IMR-90 (cell line): Measurements from ENCODE around the gene CST4. TPM values are rescaled to one million over a fixed set of nuclear protein-coding genes. Genes with fewer than 3 reads are reported as not detected.
A peak's percentile ranks its signal among the peaks of the same experiment; 100 is the strongest.

Experiments used
- ATAC-seq: fragments of 200-7000 bp; cut with Tn5 transposase; 2 replicates; pipeline ENCODE4 v1.9.1; 2020; ENCODE audit warnings: low read depth, mild to moderate bottlenecking, moderate library complexity
- BruUV-seq: library from RNA; stranded (reverse); fragments of 400-500 nt; replicated peaks from 2 replicates; lab custom pipeline; 2021; lab: Mats Ljungman, UMichigan
- CTCF ChIA-PET: fragments of 300-600 bp; formaldehyde crosslinking; extraction: SDS; loops from one replicate; lab custom pipeline; 2021; ENCODE audit warnings: antibody characterized with exemption; lab: Yijun Ruan, JAX
- POLR2A ChIA-PET: fragments of 300-600 bp; sonication (Branson Sonifier 250); formaldehyde crosslinking; loops from one replicate; lab custom pipeline; 2022; ENCODE audit warnings: antibody characterized with exemption; ENCODE audit not compliant: unreplicated experiment; lab: Charles Lee
- DNase-seq: peaks from one replicate; pipeline ENCODE4 v3.0.0; 2013
- H2AFZ ChIP-seq: replicated peaks from 2 replicates; pipeline ENCODE3; 2013; ENCODE audit warnings: low read length, mild to moderate bottlenecking; ENCODE audit not compliant: poor library complexity
- H2AK5ac ChIP-seq: 2 replicates; pipeline ENCODE4 v1.6.1; 2013; ENCODE audit warnings: low read depth, low read length, inconsistent platforms
- H2AK9ac ChIP-seq: replicated peaks from 2 replicates; pipeline ENCODE3; 2013; ENCODE audit warnings: mild to moderate bottlenecking, low read depth, low read length, moderate library complexity; ENCODE audit not compliant: poor library complexity
- H2BK120ac ChIP-seq: 2 replicates; pipeline ENCODE4 v1.6.1; 2013; ENCODE audit warnings: low read depth, low read length, inconsistent platforms
- H2BK15ac ChIP-seq: 3 replicates; pipeline ENCODE4 v1.6.1; 2013; ENCODE audit warnings: low read depth, low read length, inconsistent platforms
- H2BK20ac ChIP-seq: 2 replicates; pipeline ENCODE4 v1.6.1; 2013; ENCODE audit warnings: low read depth, mild to moderate bottlenecking, inconsistent platforms, low read length, moderate library complexity
- H2BK5ac ChIP-seq: 2 replicates; pipeline ENCODE4 v1.6.1; 2013; ENCODE audit warnings: mild to moderate bottlenecking, low read depth, low read length, inconsistent platforms; ENCODE audit not compliant: poor library complexity, severe bottlenecking
- H3K14ac ChIP-seq: replicated peaks from 2 replicates; pipeline ENCODE4 v1.6.1; 2013; ENCODE audit warnings: low read depth, low read length, inconsistent platforms
- H3K18ac ChIP-seq: 2 replicates; pipeline ENCODE4 v1.6.1; 2013; ENCODE audit warnings: low read depth, low read length, control low read depth
- H3K23ac ChIP-seq: 2 replicates; pipeline ENCODE4 v1.6.1; 2013; ENCODE audit warnings: low read depth, low read length, inconsistent platforms
- H3K27ac ChIP-seq: 2 replicates; pipeline ENCODE4 v1.5.1; 2013; ENCODE audit warnings: mild to moderate bottlenecking, control low read depth, low read length; ENCODE audit not compliant: insufficient read depth
- H3K27me3 ChIP-seq: 2 replicates; pipeline ENCODE4 v1.6.1; 2013; ENCODE audit warnings: low read length; ENCODE audit not compliant: control insufficient read depth, insufficient read depth
- H3K36me3 ChIP-seq: 2 replicates; pipeline ENCODE4 v1.6.1; 2013; ENCODE audit warnings: low read length, mixed read lengths; ENCODE audit not compliant: control insufficient read depth, insufficient read depth
- H3K4ac ChIP-seq: 2 replicates; pipeline ENCODE4 v1.6.1; 2013; ENCODE audit warnings: low read depth, low read length, inconsistent platforms
- H3K4me1 ChIP-seq: 2 replicates; pipeline ENCODE4 v1.6.1; 2013; ENCODE audit warnings: low read length, mixed read lengths; ENCODE audit not compliant: control insufficient read depth, insufficient read depth
- H3K4me2 ChIP-seq: 2 replicates; pipeline ENCODE4 v1.6.1; 2013; ENCODE audit warnings: low read depth, mild to moderate bottlenecking, control low read depth, low read length, moderate library complexity
- H3K4me3 ChIP-seq: 2 replicates; pipeline ENCODE4 v1.5.1; 2013; ENCODE audit warnings: low read depth, mild to moderate bottlenecking, control low read depth, low read length, moderate library complexity; ENCODE audit not compliant: insufficient read depth
- H3K56ac ChIP-seq: 2 replicates; pipeline ENCODE4 v1.6.1; 2013; ENCODE audit warnings: low read length, inconsistent platforms; ENCODE audit not compliant: insufficient read depth; ENCODE audit errors: extremely low read depth
- H3K79me1 ChIP-seq, 2 experiments: 2 replicates each; pipeline ENCODE4 v1.6.1; 2013; ENCODE audit warnings: low read length in 2 of 2, inconsistent platforms in 1 of 2, low read depth in 1 of 2
- H3K9ac ChIP-seq: 2 replicates; pipeline ENCODE4 v1.6.1; 2013; ENCODE audit warnings: low read depth, low read length, control low read depth
- H3K9me1 ChIP-seq: 2 replicates; pipeline ENCODE4 v1.6.1; 2013; ENCODE audit warnings: low read length, inconsistent platforms; ENCODE audit not compliant: insufficient read depth
- H3K9me3 ChIP-seq: 2 replicates; pipeline ENCODE4 v1.6.1; 2013; ENCODE audit warnings: low read length; ENCODE audit not compliant: control insufficient read depth, insufficient read depth
- H4K20me1 ChIP-seq: 2 replicates; pipeline ENCODE4 v1.6.1; 2013; ENCODE audit warnings: low read length, inconsistent platforms; ENCODE audit not compliant: insufficient read depth
- H4K5ac ChIP-seq: 2 replicates; pipeline ENCODE4 v1.6.1; 2013; ENCODE audit warnings: mild to moderate bottlenecking, low read depth, low read length, control low read depth
- H4K8ac ChIP-seq, 2 experiments: 2 replicates each; pipeline ENCODE4 v1.6.1; 2013; ENCODE audit warnings: low read depth in 2 of 2, low read length in 2 of 2, control low read depth in 1 of 2, inconsistent platforms in 1 of 2
- H4K91ac ChIP-seq: 2 replicates; pipeline ENCODE4 v1.6.1; 2013; ENCODE audit warnings: low read depth, low read length, inconsistent platforms; ENCODE audit not compliant: insufficient read depth
- CEBPB ChIP-seq: IDR thresholded peaks from 2 replicates; pipeline ENCODE4 v1.6.1; 2012; ENCODE audit warnings: low read depth, low read length, improper control_type of control experiment
- MAFK ChIP-seq: IDR thresholded peaks from 2 replicates; pipeline ENCODE4 v1.6.1; 2012; ENCODE audit warnings: low read depth, low read length, improper control_type of control experiment
- MAZ ChIP-seq: IDR thresholded peaks from 2 replicates; pipeline ENCODE4 v1.6.1; 2012; ENCODE audit warnings: low read depth, mild to moderate bottlenecking, low read length, improper control_type of control experiment, moderate library complexity, borderline replicate concordance
- POLR2A ChIP-seq: IDR thresholded peaks from 2 replicates; pipeline ENCODE4 v1.6.1; 2012; ENCODE audit warnings: mild to moderate bottlenecking, low read depth, low read length
- RCOR1 ChIP-seq: IDR thresholded peaks from 2 replicates; pipeline ENCODE4 v1.6.1; 2012; ENCODE audit warnings: mild to moderate bottlenecking, low read length, improper control_type of control experiment; ENCODE audit not compliant: insufficient replicate concordance
- WGBS, 2 experiments: methylation state at CpG; one replicate each; pipeline versions ENCODE4 v1.1.5 to v1.1.7; 2013; ENCODE audit warnings: missing lambda C conversion rate in 2 of 2; ENCODE audit not compliant: insufficient read length in 1 of 2; ENCODE audit errors: extremely low coverage in 2 of 2; 5-methylcytosine and 5-hydroxymethylcytosine counted together
- dilution Hi-C: fragments of 300-500 bp; cut with HindIII; formaldehyde crosslinking; loops from one replicate; pipeline ENCODE4 v1.14.3; 2018; ENCODE audit warnings: low sequenced_read_pairs; ENCODE audit not compliant: unreplicated experiment
- in situ Hi-C: fragments of 300-500 bp; cut with MboI; formaldehyde crosslinking; loops from 3 replicates; pipeline ENCODE4 v1.14.3; 2019; ENCODE audit warnings: low sequenced_read_pairs, inconsistent platforms, mixed read lengths
- intact Hi-C: fragments of 100-400 bp; cut with micrococcal nuclease; formaldehyde crosslinking; loops from 2 replicates; pipeline ENCODE4 v1.10.0; 2022
- polyA plus RNA-seq, 3 experiments: library from polyadenylated mRNA; depleted of rRNA; stranded (reverse); fragments of >200 nt; gene quantifications; 2 replicates each; pipeline ENCODE4 v1.2.3, GENCODE V29; 2012; ENCODE audit warnings: low replicate concordance in 1 of 3
- total RNA-seq: library from RNA; depleted of rRNA; stranded (reverse); fragments of >200 nt; gene quantifications from 2 replicates; pipeline ENCODE4 v1.2.3, GENCODE V29; 2012
- TF ChIP-seq, protein P1 (sequence below): conservative IDR thresholded peaks from 2 replicates; pipeline ENCODE4 v1.5.1; 2012; ENCODE audit warnings: mild to moderate bottlenecking, low read depth, low read length, improper control_type of control experiment

The CST4 gene
- total and polyA plus RNA-seq, 2 of the 4 experiments (the other 2 are of a cell fraction), result not detected

DNA sequence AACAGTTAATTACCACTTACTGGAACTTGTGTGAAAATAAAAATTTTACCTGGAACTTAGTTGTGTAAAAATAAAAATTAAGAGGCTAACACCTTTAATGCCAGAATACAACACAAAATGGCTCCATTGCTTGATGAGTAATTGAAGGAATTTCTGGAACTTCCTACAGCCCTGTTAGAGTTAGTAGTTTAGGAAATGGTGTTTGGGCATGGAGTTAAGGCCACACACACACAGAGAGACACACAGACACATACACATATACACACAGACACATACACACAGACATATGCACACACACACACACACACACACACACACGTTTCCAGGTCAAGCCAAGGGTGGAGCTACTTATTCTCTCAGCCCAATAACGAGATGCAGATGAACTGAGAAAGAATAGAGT is 30.5 kb downstream of the CST4 start:
- no peak overlapping the region for H3K4me3 ChIP-seq
- H2BK5ac ChIP-seq, result no peak overlapping the region
- no peak overlapping the region for H3K9ac ChIP-seq
- H2BK120ac ChIP-seq, result no peak overlapping the region
- H3K27me3 ChIP-seq, result peaks cover 4% of the 10 kb centered on the region
- no peak overlapping the region for H3K4ac ChIP-seq
- H3K14ac ChIP-seq, result no peak overlapping the region
- no peak overlapping the region for H3K56ac ChIP-seq
- H3K36me3 ChIP-seq, result no peaks in the 10 kb centered on the region
- H4K8ac ChIP-seq, result no peak overlapping the region
- intact Hi-C loops, result no loop called here
- BruUV-seq, result no TSS peak
- no peak overlapping the region for H2BK15ac ChIP-seq
- ChIA-PET POLR2A (no interaction called here), CTCF (no interaction called here)
- H2BK20ac ChIP-seq, result no peak overlapping the region
- 0 out of 2 replicates have a peak, but pooled peaks have one; percentile 31 for ATAC-seq
- peak overlapping the region; percentile 56; the same call in 1 of the 2 replicates for H3K18ac ChIP-seq
- dilution Hi-C loops, result no loop called here
- H4K91ac ChIP-seq, result no peak overlapping the region
- H3K4me2 ChIP-seq, result no peak overlapping the region
- H3K9me3 ChIP-seq, result no peaks in the 10 kb centered on the region
- peaks cover 5% of the 10 kb centered on the region for H3K4me1 ChIP-seq
- H2AFZ ChIP-seq, result no peak overlapping the region
- H4K5ac ChIP-seq, result no peak overlapping the region
- no CpG with 5 or more reads among the region's 2 CpGs for WGBS, 2 experiments
- DNase-seq, result no peak
- H4K20me1 ChIP-seq, result no peaks in the 10 kb centered on the region
- TF ChIP-seq RCOR1, result no peak
- no peak for TF ChIP-seq MAFK
- TF ChIP-seq MAZ, result no peak
- TF ChIP-seq, protein P1, sequence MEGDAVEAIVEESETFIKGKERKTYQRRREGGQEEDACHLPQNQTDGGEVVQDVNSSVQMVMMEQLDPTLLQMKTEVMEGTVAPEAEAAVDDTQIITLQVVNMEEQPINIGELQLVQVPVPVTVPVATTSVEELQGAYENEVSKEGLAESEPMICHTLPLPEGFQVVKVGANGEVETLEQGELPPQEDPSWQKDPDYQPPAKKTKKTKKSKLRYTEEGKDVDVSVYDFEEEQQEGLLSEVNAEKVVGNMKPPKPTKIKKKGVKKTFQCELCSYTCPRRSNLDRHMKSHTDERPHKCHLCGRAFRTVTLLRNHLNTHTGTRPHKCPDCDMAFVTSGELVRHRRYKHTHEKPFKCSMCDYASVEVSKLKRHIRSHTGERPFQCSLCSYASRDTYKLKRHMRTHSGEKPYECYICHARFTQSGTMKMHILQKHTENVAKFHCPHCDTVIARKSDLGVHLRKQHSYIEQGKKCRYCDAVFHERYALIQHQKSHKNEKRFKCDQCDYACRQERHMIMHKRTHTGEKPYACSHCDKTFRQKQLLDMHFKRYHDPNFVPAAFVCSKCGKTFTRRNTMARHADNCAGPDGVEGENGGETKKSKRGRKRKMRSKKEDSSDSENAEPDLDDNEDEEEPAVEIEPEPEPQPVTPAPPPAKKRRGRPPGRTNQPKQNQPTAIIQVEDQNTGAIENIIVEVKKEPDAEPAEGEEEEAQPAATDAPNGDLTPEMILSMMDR, result no peak
- no peak for TF ChIP-seq POLR2A
- no peak for TF ChIP-seq CEBPB
- H3K23ac ChIP-seq, result no peak overlapping the region
- H2AK5ac ChIP-seq, result no peak overlapping the region
- no peaks in the 10 kb centered on the region for H3K9me1 ChIP-seq
- no peak overlapping the region for H3K27ac ChIP-seq
- in situ Hi-C loops, result no loop called here
- H2AK9ac ChIP-seq, result no peak overlapping the region
- H3K79me1 ChIP-seq, result no peaks in the 10 kb centered on the region
